Body of pancreas (tissue), 4 donors: ENCODE data around the gene WBP11. TPM values are rescaled to one million over a fixed set of nuclear protein-coding genes. Genes with fewer than 3 reads are reported as not detected.
"Not testable (repeated sequence)": the region's sequence is repeated elsewhere in the genome, so short reads cannot be mapped to it uniquely, and the experiment has no call there.

ENCODE experiments used
- ATAC-seq: fragments of 150-250 bp; one replicate; pipeline ENCODE4 v1.9.1; 2016
- DNase-seq, 4 donors: peaks; one replicate each; pipeline ENCODE4 v3.0.0-alpha.2; 2019
- H3K27ac ChIP-seq, 4 donors: fragments of 200-600 bp; sonication (generic); 1 replicate in 3 of 4; 2 replicates in 1 of 4; pipeline versions ENCODE4 v1.5.1 to v1.6.1; 2016 to 2019; ENCODE audit warnings: mild to moderate bottlenecking in 1 of 4, mixed read lengths in 1 of 4, moderate library complexity in 1 of 4
- H3K27me3 ChIP-seq, 2 donors: fragments of 200-600 bp; sonication (generic); one replicate each; pipeline ENCODE4 v1.6.0; 2016; ENCODE audit warnings: mild to moderate bottlenecking in 1 of 2
- H3K36me3 ChIP-seq, 2 donors: fragments of 200-600 bp; sonication (generic); replicated peaks in 1 of 2; 2 replicates each; pipeline ENCODE4 v1.5.1; 2016; ENCODE audit warnings: low read depth in 2 of 2; ENCODE audit not compliant: insufficient read depth in 1 of 2
- H3K4me1 ChIP-seq: fragments of 200-600 bp; sonication (generic); one replicate; pipeline ENCODE4 v1.6.0; 2016
- H3K4me3 ChIP-seq, 2 donors: fragments of 200-600 bp; sonication (generic); 1 replicate in 1 of 2; 2 replicates in 1 of 2; pipeline ENCODE4 v1.5.1; 2016 to 2019
- H3K9me3 ChIP-seq, 3 donors: fragments of 200-600 bp; sonication (generic); 1 replicate in 2 of 3; 2 replicates in 1 of 3; pipeline ENCODE4 v1.5.1; 2016
- POLR2A ChIP-seq, 3 donors: fragments of 450-650 bp; IDR thresholded peaks; one replicate each; pipeline ENCODE4 v1.6.1; 2016; ENCODE audit warnings: antibody characterized with exemption in 3 of 3, mild to moderate bottlenecking in 2 of 3
- WGBS, 2 donors: methylation state at CpG; one replicate each; pipeline ENCODE4 v1.1.5; 2017; 5-methylcytosine and 5-hydroxymethylcytosine counted together
- intact Hi-C: fragments of 100-400 bp; cut with DNase I; formaldehyde crosslinking; loops from one replicate; pipeline ENCODE4 v1.15.1; 2023
- total RNA-seq, 2 donors: library from RNA; depleted of rRNA; stranded (reverse); fragments of >200 nt; gene quantifications; one replicate each; pipeline ENCODE4 v1.1.0, GENCODE V29; 2016
- TF ChIP-seq, protein P1 (sequence below), 7 experiments: fragments of 450-650 bp in 4 of 7; fragments of 200-600 bp in 3 of 7; sonication (generic) in 3 of 7; IDR thresholded peaks; one replicate each; pipeline ENCODE4 v1.5.1; 2016 to 2019; ENCODE audit warnings: antibody characterized with exemption in 7 of 7

The WBP11 gene
- total RNA-seq, 2 donors from 2014 or later: 8.6 to 14.8 TPM

DNA sequence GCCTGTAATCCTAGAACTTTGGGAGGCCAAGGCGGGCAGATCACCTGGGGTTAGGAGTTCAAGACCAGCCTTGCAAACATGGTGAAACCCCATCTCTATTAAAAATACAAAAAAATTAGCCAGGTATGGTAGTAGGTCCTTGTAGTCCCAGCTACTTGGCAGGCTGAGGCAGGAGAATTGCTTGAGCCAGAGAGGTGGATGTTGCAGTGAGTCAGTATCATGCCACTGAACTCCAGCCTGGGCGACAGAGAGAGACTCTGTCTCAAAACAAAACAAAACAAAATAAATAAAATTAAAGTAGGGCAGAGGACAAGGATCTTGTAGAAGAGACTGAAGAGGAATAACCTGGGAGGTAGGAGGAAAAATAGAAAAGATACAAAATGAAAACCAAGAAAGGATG is 61.3 kb downstream of the WBP11 start:
- no peaks in the 10 kb centered on the region for H3K27me3 ChIP-seq
- TF ChIP-seq, protein P1, sequence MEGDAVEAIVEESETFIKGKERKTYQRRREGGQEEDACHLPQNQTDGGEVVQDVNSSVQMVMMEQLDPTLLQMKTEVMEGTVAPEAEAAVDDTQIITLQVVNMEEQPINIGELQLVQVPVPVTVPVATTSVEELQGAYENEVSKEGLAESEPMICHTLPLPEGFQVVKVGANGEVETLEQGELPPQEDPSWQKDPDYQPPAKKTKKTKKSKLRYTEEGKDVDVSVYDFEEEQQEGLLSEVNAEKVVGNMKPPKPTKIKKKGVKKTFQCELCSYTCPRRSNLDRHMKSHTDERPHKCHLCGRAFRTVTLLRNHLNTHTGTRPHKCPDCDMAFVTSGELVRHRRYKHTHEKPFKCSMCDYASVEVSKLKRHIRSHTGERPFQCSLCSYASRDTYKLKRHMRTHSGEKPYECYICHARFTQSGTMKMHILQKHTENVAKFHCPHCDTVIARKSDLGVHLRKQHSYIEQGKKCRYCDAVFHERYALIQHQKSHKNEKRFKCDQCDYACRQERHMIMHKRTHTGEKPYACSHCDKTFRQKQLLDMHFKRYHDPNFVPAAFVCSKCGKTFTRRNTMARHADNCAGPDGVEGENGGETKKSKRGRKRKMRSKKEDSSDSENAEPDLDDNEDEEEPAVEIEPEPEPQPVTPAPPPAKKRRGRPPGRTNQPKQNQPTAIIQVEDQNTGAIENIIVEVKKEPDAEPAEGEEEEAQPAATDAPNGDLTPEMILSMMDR (IDR thresholded peaks at IDR 0.05): no peak
- no peak for TF ChIP-seq POLR2A (IDR thresholded peaks at IDR 0.05)
- no peak overlapping the region for H3K27ac ChIP-seq
- H3K4me1 ChIP-seq: peaks cover 12% of the 10 kb centered on the region
- 98 to 100% methylated on average over 2 of the region's 2 CpGs for WGBS, 2 donors
- DNase-seq (no peak), ATAC-seq (no peak)
- no peaks in the 10 kb centered on the region for H3K9me3 ChIP-seq
- intact Hi-C loops: no loop called here
- no peak overlapping the region for H3K4me3 ChIP-seq
- H3K36me3 ChIP-seq: no peaks in the 10 kb centered on the region

DNA sequence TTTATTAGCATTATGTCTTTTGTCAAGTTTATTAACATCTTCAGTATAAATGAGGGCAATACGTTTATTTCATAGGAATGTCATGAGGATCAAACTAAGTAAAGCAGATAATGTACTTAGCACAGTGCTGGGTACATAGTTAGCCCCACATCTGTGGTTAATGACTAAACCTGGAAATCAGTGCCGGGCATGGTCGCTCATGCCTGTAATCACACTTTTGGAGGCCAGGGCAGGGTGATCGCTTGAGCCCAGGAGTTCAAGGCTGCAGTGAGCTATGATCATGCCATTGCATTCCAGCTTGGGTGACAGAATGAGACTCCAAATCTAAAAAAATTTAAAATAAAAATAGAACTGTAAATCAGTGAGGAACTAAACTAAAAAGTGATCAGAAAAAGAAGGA is 62.1 kb downstream of the WBP11 start:
- H3K4me3 ChIP-seq: no peak overlapping the region
- 41 to 47% methylated on average over 4 of the region's 4 CpGs for WGBS, 2 donors
- DNase-seq: no peak
- H3K27ac ChIP-seq: no peak overlapping the region
- H3K36me3 ChIP-seq: no peaks in the 10 kb centered on the region
- H3K27me3 ChIP-seq: no peaks in the 10 kb centered on the region
- intact Hi-C loops: no loop called here
- no peak for ATAC-seq
- H3K9me3 ChIP-seq: no peaks in the 10 kb centered on the region
- no peak for TF ChIP-seq POLR2A (IDR thresholded peaks at IDR 0.05)
- TF ChIP-seq, protein P1 (IDR thresholded peaks at IDR 0.05): no peak
- H3K4me1 ChIP-seq: peaks cover 12% of the 10 kb centered on the region

- H3K9me3 ChIP-seq, H3K27me3 ChIP-seq, H3K36me3 ChIP-seq, DNase-seq, intact Hi-C loops, H3K27ac ChIP-seq, H3K4me3 ChIP-seq, ATAC-seq: not testable (repeated sequence)
- WGBS, 2 donors: 85 to 90% methylated on average over 16 of the region's 16 CpGs
- H3K4me1 ChIP-seq: peaks cover 17% of the 10 kb centered on the region
Measured at GRCh38 chr12:14736441-14736840, 66.8 kb downstream of the WBP11 start.

Other genes starting within 250 kb of the WBP11 start
- 10 to 100 TPM in 1 of 2 donors, 1 to 10 TPM in 1; 4.6 to 14.5 TPM for gene PLBD1, start 235.6 kb downstream of the WBP11 start, total RNA-seq
- not detected for gene GUCY2C, start 106.9 kb downstream of the WBP11 start, total RNA-seq
- gene C12orf60, start 192 bp upstream of the WBP11 start, total RNA-seq: 1 to 10 TPM in 1 of 2 donors, not detected in 1; 1.8 TPM
- 1 to 10 TPM; 1.3 to 4.3 TPM for gene SMCO3, start 10.7 kb upstream of the WBP11 start, total RNA-seq
- gene ART4, start 40.0 kb upstream of the WBP11 start, total RNA-seq: 1 to 10 TPM; 1.3 to 3.1 TPM
- gene MGP, start 82.4 kb upstream of the WBP11 start, total RNA-seq: 100 to 1,000 TPM; 162 to 228 TPM
- 100 to 1,000 TPM in 1 of 2 donors, 10 to 100 TPM in 1; 79.1 to 131 TPM for gene ERP27, start 135.1 kb upstream of the WBP11 start, total RNA-seq
- 10 to 100 TPM; 19.8 to 36.6 TPM for gene ARHGDIB, start 158.1 kb upstream of the WBP11 start, total RNA-seq
- not detected for gene PDE6H, start 169.6 kb upstream of the WBP11 start, total RNA-seq